NCI-H526 treated with DMSO at 0.1 percent for 48 hours (cell line): Measurements from ENCODE around the gene RFK.
"Not testable (repeated sequence)": the region's sequence is repeated elsewhere in the genome, so short reads cannot be mapped to it uniquely, and the experiment has no call there.

Experiments
- DNase-seq: peaks from one replicate; lab custom pipeline; 2025; lab: John Stamatoyannopoulos, UW

RFK gene

GRCh38 chr9:76370396-76371023 is 23.7 kb downstream of the RFK start:
- DNase-seq, result no peak

GRCh38 chr9:76369583-76369982 is 24.6 kb downstream of the RFK start:
- DNase-seq, result peak; percentile 74

GRCh38 chr9:76366275-76366674 is 28.0 kb downstream of the RFK start:
- no peak for DNase-seq

GRCh38 chr9:76365028-76365427 is 29.2 kb downstream of the RFK start:
- DNase-seq, result no peak

- DNase-seq, result no peak
Measured at GRCh38 chr9:76363032-76363395, 31.2 kb downstream of the RFK start.

- DNase-seq, result not testable (repeated sequence)
Measured at GRCh38 chr9:76362332-76363031, 31.7 kb downstream of the RFK start.

- no peak for DNase-seq
Measured at GRCh38 chr9:76359766-76360165, 34.5 kb downstream of the RFK start.

GRCh38 chr9:76359365-76359764 is 34.9 kb downstream of the RFK start:
- no peak for DNase-seq

GRCh38 chr9:76358628-76359280 is 35.5 kb downstream of the RFK start:
- DNase-seq, result no peak

- DNase-seq, result no peak
Measured at GRCh38 chr9:76357555-76357954, 36.7 kb downstream of the RFK start.

- DNase-seq, result no peak
Measured at GRCh38 chr9:76355886-76356285, 38.3 kb downstream of the RFK start.

GRCh38 chr9:76354221-76354620 is 40.0 kb downstream of the RFK start:
- DNase-seq, result no peak

GRCh38 chr9:76353280-76353679 is 40.9 kb downstream of the RFK start:
- no peak for DNase-seq

- DNase-seq, result no peak
Measured at GRCh38 chr9:76352026-76352620, 42.1 kb downstream of the RFK start.

GRCh38 chr9:76351006-76351405 is 43.2 kb downstream of the RFK start:
- DNase-seq, result no peak

GRCh38 chr9:76349865-76350264 is 44.4 kb downstream of the RFK start:
- no peak for DNase-seq

GRCh38 chr9:76342858-76343257 is 51.4 kb downstream of the RFK start:
- DNase-seq, result no peak

GRCh38 chr9:76342201-76342600 is 52.0 kb downstream of the RFK start:
- no peak for DNase-seq

GRCh38 chr9:76341616-76342015 is 52.6 kb downstream of the RFK start:
- no peak for DNase-seq

GRCh38 chr9:76338418-76338817 is 55.8 kb downstream of the RFK start:
- DNase-seq, result no peak

- DNase-seq, result no peak
Measured at GRCh38 chr9:76336027-76336426, 58.2 kb downstream of the RFK start.
